IMR-90 (cell line): ENCODE results near the gene HLA-E.

Experiments used
- CEBPB ChIP-seq: IDR thresholded peaks from 2 replicates; pipeline ENCODE4 v1.6.1; 2012; ENCODE audit warnings: low read depth, low read length, improper control_type of control experiment
- CHD1 ChIP-seq: IDR thresholded peaks from 2 replicates; pipeline ENCODE4 v1.6.1; 2012; ENCODE audit warnings: low read depth, low read length, improper control_type of control experiment
- CTCF ChIP-seq: conservative IDR thresholded peaks from 2 replicates; pipeline ENCODE4 v1.5.1; 2012; ENCODE audit warnings: mild to moderate bottlenecking, low read depth, low read length, improper control_type of control experiment
- ELK1 ChIP-seq: fragments of 150-350 bp; IDR thresholded peaks from 2 replicates; pipeline ENCODE4 v1.6.1; 2016; ENCODE audit warnings: low read depth, mild to moderate bottlenecking, low read length, moderate library complexity, borderline replicate concordance
- MXI1 ChIP-seq: IDR thresholded peaks from 2 replicates; pipeline ENCODE4 v1.6.1; 2012; ENCODE audit warnings: low read depth, mild to moderate bottlenecking, low read length, moderate library complexity, borderline replicate concordance
- POLR2A ChIP-seq: IDR thresholded peaks from 2 replicates; pipeline ENCODE4 v1.6.1; 2012; ENCODE audit warnings: mild to moderate bottlenecking, low read depth, low read length
- RAD21 ChIP-seq: IDR thresholded peaks from 2 replicates; pipeline ENCODE4 v1.6.1; 2012; ENCODE audit warnings: low read length, improper control_type of control experiment
- RFX5 ChIP-seq: IDR thresholded peaks from 2 replicates; pipeline ENCODE4 v1.8.0; 2012; ENCODE audit warnings: low read depth, mild to moderate bottlenecking, low read length, moderate library complexity
- USF2 ChIP-seq: fragments of 150-350 bp; IDR thresholded peaks from 2 replicates; pipeline ENCODE4 v1.6.1; 2017; ENCODE audit warnings: mild to moderate bottlenecking, antibody characterized with exemption, low read length, low read depth

GRCh38 chr6:30533460-30534294 lies 44.4 kb downstream of the HLA-E start:
- TF ChIP-seq CTCF (no peak), RAD21 (no peak), POLR2A (no peak), MXI1 (no peak), RFX5 (no peak), CEBPB (no peak), CHD1 (no peak), USF2 (no peak), ELK1 (no peak)
